PC-9 (cell line): ENCODE data around the gene TULP4. TPM values are rescaled to one million over a fixed set of nuclear protein-coding genes. Genes with fewer than 3 reads are reported as not detected.

Experiments used
- BruUV-seq: library from RNA; stranded (reverse); fragments of 400-500 nt; replicated peaks from 2 replicates; lab custom pipeline; 2021; lab: Mats Ljungman, UMichigan
- CTCF ChIA-PET: fragments of 300-600 bp; sonication (Branson Sonifier 250); formaldehyde crosslinking; loops from one replicate; lab custom pipeline; 2022; ENCODE audit warnings: antibody characterized with exemption; lab: Charles Lee
- POLR2A ChIA-PET: fragments of 300-600 bp; sonication (Branson Sonifier 250); formaldehyde crosslinking; loops from one replicate; lab custom pipeline; 2022; ENCODE audit warnings: antibody characterized with exemption; ENCODE audit not compliant: unreplicated experiment; lab: Charles Lee
- DNase-seq, 2 experiments: peaks; one replicate each; pipeline versions ENCODE4 v3.0.0 to v3.0.0-alpha.2; 2015 to 2022; ENCODE audit warnings: mixed read lengths in 1 of 2
- H2AFZ ChIP-seq: fragments of 200-600 bp; sonication (generic); 2 replicates; pipeline ENCODE4 v1.8.1; 2017; ENCODE audit warnings: antibody characterized with exemption
- H3F3A ChIP-seq: fragments of 200-600 bp; sonication (generic); 2 replicates; pipeline ENCODE4 v1.8.1; 2017; ENCODE audit warnings: antibody characterized with exemption, mild to moderate bottlenecking, low read depth; ENCODE audit not compliant: insufficient read depth
- H3K27ac ChIP-seq: fragments of 200-600 bp; sonication (generic); 2 replicates; pipeline ENCODE4 v1.6.1; 2016; ENCODE audit warnings: mixed run types
- H3K27me3 ChIP-seq: fragments of 200-600 bp; sonication (generic); 2 replicates; pipeline ENCODE4 v1.6.1; 2016; ENCODE audit warnings: low read depth, mixed run types; ENCODE audit not compliant: insufficient read depth
- H3K36me3 ChIP-seq: fragments of 200-600 bp; sonication (generic); 2 replicates; pipeline ENCODE4 v1.6.1; 2016; ENCODE audit warnings: low read depth, mixed run types
- H3K4me1 ChIP-seq: fragments of 200-600 bp; sonication (generic); replicated peaks from 2 replicates; pipeline ENCODE4 v1.6.1; 2016; ENCODE audit warnings: mixed run types; ENCODE audit not compliant: insufficient read depth
- H3K4me2 ChIP-seq: fragments of 200-600 bp; sonication (generic); 2 replicates; pipeline ENCODE4 v1.6.1; 2017; ENCODE audit warnings: mixed run types
- H3K4me3 ChIP-seq: fragments of 200-600 bp; sonication (generic); 2 replicates; pipeline ENCODE4 v1.6.1; 2016; ENCODE audit warnings: mixed run types
- H3K79me2 ChIP-seq: fragments of 200-600 bp; sonication (generic); 2 replicates; pipeline ENCODE4 v1.6.1; 2017; ENCODE audit warnings: low read depth, mixed run types
- H3K9me2 ChIP-seq: fragments of 200-600 bp; sonication (generic); 2 replicates; pipeline ENCODE4 v1.8.1; 2017; ENCODE audit warnings: mild to moderate bottlenecking; ENCODE audit not compliant: insufficient read depth
- H3K9me3 ChIP-seq: fragments of 200-600 bp; sonication (generic); 2 replicates; pipeline ENCODE4 v1.8.1; 2016; ENCODE audit warnings: low read depth; ENCODE audit not compliant: insufficient read depth
- H4K20me1 ChIP-seq: fragments of 200-600 bp; sonication (generic); 2 replicates; pipeline ENCODE4 v1.8.1; 2017; ENCODE audit not compliant: insufficient read depth
- EZH2 ChIP-seq: fragments of 200-600 bp; sonication (generic); IDR thresholded peaks from 2 replicates; pipeline ENCODE4 v1.8.0; 2017; ENCODE audit warnings: antibody characterized with exemption, low read depth
- intact Hi-C: fragments of 100-400 bp; cut with micrococcal nuclease; formaldehyde crosslinking; loops from one replicate; pipeline ENCODE4 v1.10.0; 2022; ENCODE audit not compliant: unreplicated experiment
- total RNA-seq: library from RNA; stranded (reverse); gene quantifications from 2 replicates; pipeline ENCODE4 v1.2.3, GENCODE V29; 2021
- TF ChIP-seq, protein P1 (sequence below): fragments of 200-600 bp; sonication (generic); conservative IDR thresholded peaks from 2 replicates; pipeline ENCODE4 v1.6.1; 2017; ENCODE audit warnings: mixed run types, antibody characterized with exemption, mild to moderate bottlenecking, moderate library complexity

TULP4 gene
- total RNA-seq, 1 experiment from 2014 or later = 34.0 TPM

- Histone ChIP-seq H3K27ac (no peak overlapping the region), H3K27me3 (no peaks in the 10 kb centered on the region), H3K9me3 (no peaks in the 10 kb centered on the region), H2AFZ (no peak overlapping the region), H3K4me3 (no peak overlapping the region), H3F3A (no peaks in the 10 kb centered on the region), H3K79me2 (no peaks in the 10 kb centered on the region), H3K9me2 (no peaks in the 10 kb centered on the region), H3K4me2 (no peak overlapping the region), H3K36me3 (no peaks in the 10 kb centered on the region), H3K4me1 (no peaks in the 10 kb centered on the region), H4K20me1 (no peaks in the 10 kb centered on the region)
- DNase-seq = no peak
- POLR2A ChIA-PET = no interaction called here
- intact Hi-C loops = no loop called here
- no TSS peak for BruUV-seq
- CTCF ChIA-PET = no interaction called here
- TF ChIP-seq, protein P1, sequence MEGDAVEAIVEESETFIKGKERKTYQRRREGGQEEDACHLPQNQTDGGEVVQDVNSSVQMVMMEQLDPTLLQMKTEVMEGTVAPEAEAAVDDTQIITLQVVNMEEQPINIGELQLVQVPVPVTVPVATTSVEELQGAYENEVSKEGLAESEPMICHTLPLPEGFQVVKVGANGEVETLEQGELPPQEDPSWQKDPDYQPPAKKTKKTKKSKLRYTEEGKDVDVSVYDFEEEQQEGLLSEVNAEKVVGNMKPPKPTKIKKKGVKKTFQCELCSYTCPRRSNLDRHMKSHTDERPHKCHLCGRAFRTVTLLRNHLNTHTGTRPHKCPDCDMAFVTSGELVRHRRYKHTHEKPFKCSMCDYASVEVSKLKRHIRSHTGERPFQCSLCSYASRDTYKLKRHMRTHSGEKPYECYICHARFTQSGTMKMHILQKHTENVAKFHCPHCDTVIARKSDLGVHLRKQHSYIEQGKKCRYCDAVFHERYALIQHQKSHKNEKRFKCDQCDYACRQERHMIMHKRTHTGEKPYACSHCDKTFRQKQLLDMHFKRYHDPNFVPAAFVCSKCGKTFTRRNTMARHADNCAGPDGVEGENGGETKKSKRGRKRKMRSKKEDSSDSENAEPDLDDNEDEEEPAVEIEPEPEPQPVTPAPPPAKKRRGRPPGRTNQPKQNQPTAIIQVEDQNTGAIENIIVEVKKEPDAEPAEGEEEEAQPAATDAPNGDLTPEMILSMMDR = no peak
These were observed 133.3 kb downstream of the TULP4 start for GRCh38 chr6:158445426-158446085.

- no TSS peak for BruUV-seq
- no peak overlapping the region for H3K4me3 ChIP-seq
- H3K36me3 ChIP-seq = no peaks in the 10 kb centered on the region; the same call in 1 of the 2 replicates
- intact Hi-C loops = no loop called here
- no peaks in the 10 kb centered on the region for H3F3A ChIP-seq
- no peak for TF ChIP-seq EZH2
- TF ChIP-seq, protein P1 = no peak
- H3K4me2 ChIP-seq = no peak overlapping the region
- H3K27me3 ChIP-seq = no peaks in the 10 kb centered on the region
- H3K79me2 ChIP-seq = no peaks in the 10 kb centered on the region
- CTCF ChIA-PET = no interaction called here
- POLR2A ChIA-PET = no interaction called here
- no peak overlapping the region for H2AFZ ChIP-seq
- no peaks in the 10 kb centered on the region for H3K9me3 ChIP-seq
- no peaks in the 10 kb centered on the region for H3K4me1 ChIP-seq
- no peaks in the 10 kb centered on the region for H4K20me1 ChIP-seq
- no peaks in the 10 kb centered on the region for H3K9me2 ChIP-seq
- no peak overlapping the region for H3K27ac ChIP-seq
- DNase-seq = no peak
These were observed 136.6 kb downstream of the TULP4 start for GRCh38 chr6:158448856-158449255.

- no peaks in the 10 kb centered on the region for H3K79me2 ChIP-seq
- H3K9me3 ChIP-seq = no peaks in the 10 kb centered on the region
- H3F3A ChIP-seq = no peaks in the 10 kb centered on the region
- POLR2A ChIA-PET = no interaction called here
- no peaks in the 10 kb centered on the region for H3K27me3 ChIP-seq
- TF ChIP-seq EZH2 = no peak
- TF ChIP-seq, protein P1 = no peak
- intact Hi-C loops = no loop called here
- H3K27ac ChIP-seq = no peak overlapping the region
- CTCF ChIA-PET = no interaction called here
- DNase-seq = no peak
- no peak overlapping the region for H3K4me2 ChIP-seq
- no peak overlapping the region for H3K4me3 ChIP-seq
- BruUV-seq = no TSS peak
- H3K9me2 ChIP-seq = no peaks in the 10 kb centered on the region
- H2AFZ ChIP-seq = no peak overlapping the region
- H4K20me1 ChIP-seq = no peaks in the 10 kb centered on the region; the same call in 1 of the 2 replicates
- H3K4me1 ChIP-seq = no peaks in the 10 kb centered on the region
- no peaks in the 10 kb centered on the region; the same call in 1 of the 2 replicates for H3K36me3 ChIP-seq
These were observed 139.9 kb downstream of the TULP4 start for GRCh38 chr6:158452191-158452590.
